A673 (cell line): ENCODE data around the gene DEPDC7. TPM values are rescaled to one million over a fixed set of nuclear protein-coding genes. Genes with fewer than 3 reads are reported as not detected.

ENCODE experiments used
- BruUV-seq: library from RNA; stranded (reverse); fragments of 400-500 nt; replicated peaks from 2 replicates; lab custom pipeline; 2021; lab: Mats Ljungman, UMichigan
- CTCF ChIA-PET: fragments of 300-600 bp; sonication (Branson Sonifier 250); formaldehyde crosslinking; loops from one replicate; lab custom pipeline; 2022; ENCODE audit warnings: antibody characterized with exemption; lab: Charles Lee
- POLR2A ChIA-PET: fragments of 300-600 bp; sonication (Branson Sonifier 250); formaldehyde crosslinking; loops from one replicate; lab custom pipeline; 2022; ENCODE audit warnings: antibody characterized with exemption; ENCODE audit not compliant: low non-redundant PET; lab: Charles Lee
- DNase-seq: peaks from one replicate; pipeline ENCODE4 v3.0.0-alpha.2; 2015; ENCODE audit warnings: low spot score
- H3K27ac ChIP-seq: fragments of 200-600 bp; sonication (generic); 2 replicates; pipeline ENCODE4 v1.5.1; 2016; ENCODE audit warnings: mixed run types, low read depth, mild to moderate bottlenecking, mixed read lengths, antibody characterized with exemption, low read length; ENCODE audit not compliant: poor library complexity, severe bottlenecking
- H3K27me3 ChIP-seq: fragments of 200-600 bp; sonication (generic); replicated peaks from 2 replicates; pipeline ENCODE4 v1.6.1; 2017; ENCODE audit warnings: mixed run types, low read depth, mild to moderate bottlenecking, mixed read lengths, antibody characterized with exemption, low read length; ENCODE audit not compliant: insufficient read depth, poor library complexity
- H3K36me3 ChIP-seq: fragments of 200-600 bp; sonication (generic); 2 replicates; pipeline ENCODE4 v1.6.1; 2016; ENCODE audit warnings: mixed run types, mild to moderate bottlenecking, mixed read lengths, antibody characterized with exemption, low read length; ENCODE audit not compliant: insufficient read depth, poor library complexity, severe bottlenecking
- H3K4me1 ChIP-seq: fragments of 200-600 bp; sonication (generic); 2 replicates; pipeline ENCODE4 v1.6.1; 2017; ENCODE audit warnings: mixed run types, mild to moderate bottlenecking, mixed read lengths, antibody characterized with exemption, low read length; ENCODE audit not compliant: insufficient read depth, poor library complexity, severe bottlenecking
- H3K4me3 ChIP-seq: fragments of 200-600 bp; sonication (generic); 2 replicates; pipeline ENCODE4 v1.5.1; 2016; ENCODE audit warnings: low read depth, mixed run types, mild to moderate bottlenecking, mixed read lengths, low read length; ENCODE audit not compliant: poor library complexity, severe bottlenecking
- H3K9me3 ChIP-seq: fragments of 200-600 bp; sonication (generic); 2 replicates; pipeline ENCODE4 v1.6.1; 2016; ENCODE audit warnings: mixed run types, low read depth, mild to moderate bottlenecking, mixed read lengths, antibody characterized with exemption, low read length; ENCODE audit not compliant: poor library complexity, severe bottlenecking
- CTCF ChIP-seq: fragments of 300-800, 200-600 bp; sonication (generic); conservative IDR thresholded peaks from 2 replicates; pipeline ENCODE4 v1.5.1; 2017; ENCODE audit warnings: low read depth, mild to moderate bottlenecking, antibody characterized with exemption, low read length, moderate library complexity, mixed read lengths
- EZH2 ChIP-seq: fragments of 200-600 bp; sonication (generic); IDR thresholded peaks from 2 replicates; pipeline ENCODE4 v1.6.1; 2017; ENCODE audit warnings: borderline replicate concordance, low read depth, mild to moderate bottlenecking, mixed read lengths, antibody characterized with exemption, low read length; ENCODE audit not compliant: poor library complexity, severe bottlenecking
- intact Hi-C: fragments of 100-400 bp; cut with micrococcal nuclease; formaldehyde crosslinking; loops from one replicate; pipeline ENCODE4 v1.10.0; 2022; ENCODE audit not compliant: unreplicated experiment
- total RNA-seq: library from RNA; stranded (reverse); gene quantifications from 2 replicates; pipeline ENCODE4 v1.2.3, GENCODE V29; 2021

The DEPDC7 gene
- total RNA-seq, 1 experiment from 2014 or later = 11.4 TPM

- TF ChIP-seq EZH2 = no peak
- no peak for TF ChIP-seq CTCF
- ChIA-PET POLR2A (no interaction called here), CTCF (no interaction called here)
- Histone ChIP-seq H3K4me3 (no peak overlapping the region), H3K4me1 (no peaks in the 10 kb centered on the region), H3K36me3 (peaks cover 40% of the 10 kb centered on the region), H3K9me3 (no peaks in the 10 kb centered on the region), H3K27me3 (no peaks in the 10 kb centered on the region), H3K27ac (no peak overlapping the region)
- DNase-seq = no peak
- no TSS peak for BruUV-seq
- intact Hi-C loops = no loop called here
These were observed 56.8 kb downstream of the DEPDC7 start for GRCh38 chr11:33072465-33072864.

Other genes with a start within 250 kb of the DEPDC7 start
- not detected in 2 replicates for gene CCDC73, start 221.2 kb upstream of the DEPDC7 start, total RNA-seq
- gene PRRG4, start 186.0 kb upstream of the DEPDC7 start, total RNA-seq = 2.9 and 3.8 TPM in 2 replicates
- gene QSER1, start 123.1 kb upstream of the DEPDC7 start, total RNA-seq = 98.6 and 111 TPM in 2 replicates
- 43.7 and 44.5 TPM in 2 replicates for gene TCP11L1, start 23.7 kb downstream of the DEPDC7 start, total RNA-seq
- 121 and 125 TPM in 2 replicates for gene CSTF3, start 145.6 kb downstream of the DEPDC7 start, total RNA-seq
- 85.9 and 86.7 TPM in 2 replicates for gene HIPK3, start 241.5 kb downstream of the DEPDC7 start, total RNA-seq